Neural progenitor cell (in vitro differentiated cells): ENCODE data around the gene DTNBP1.

Experiments used
- EZH2 ChIP-seq: fragments of 200-600 bp; sonication (generic); IDR thresholded peaks from 2 replicates; pipeline ENCODE4 v1.6.1; 2017; ENCODE audit warnings: antibody characterized with exemption, mild to moderate bottlenecking, moderate library complexity
- EZH2phosphoT487 ChIP-seq: fragments of 200-600 bp; sonication (generic); IDR thresholded peaks from 2 replicates; pipeline ENCODE4 v1.6.1; 2017; ENCODE audit warnings: antibody characterized with exemption
- TF ChIP-seq, protein P1 (sequence below): fragments of 200-600 bp; sonication (generic); IDR thresholded peaks from 2 replicates; pipeline ENCODE4 v1.5.1; 2017; ENCODE audit warnings: antibody characterized with exemption, mild to moderate bottlenecking

DNA sequence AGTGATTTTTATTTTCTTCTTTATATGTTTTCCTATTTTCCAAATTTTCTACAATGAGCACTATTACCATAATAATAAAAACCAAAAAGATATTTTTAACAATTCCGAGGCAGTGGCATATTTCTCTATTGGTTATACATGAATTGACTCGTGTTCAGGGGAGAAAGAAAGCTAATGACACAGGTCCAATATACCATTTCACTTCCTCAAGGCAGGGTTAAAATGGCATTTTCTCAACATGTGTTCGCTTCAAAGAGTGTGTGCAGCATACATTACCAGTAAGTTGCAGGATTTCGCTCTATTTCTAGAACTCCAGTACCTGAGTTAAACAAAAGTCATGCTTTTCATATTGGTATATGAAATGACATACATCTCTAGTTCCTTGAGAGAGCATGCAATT is 35.1 kb upstream of the DTNBP1 start:
- TF ChIP-seq, protein P1, sequence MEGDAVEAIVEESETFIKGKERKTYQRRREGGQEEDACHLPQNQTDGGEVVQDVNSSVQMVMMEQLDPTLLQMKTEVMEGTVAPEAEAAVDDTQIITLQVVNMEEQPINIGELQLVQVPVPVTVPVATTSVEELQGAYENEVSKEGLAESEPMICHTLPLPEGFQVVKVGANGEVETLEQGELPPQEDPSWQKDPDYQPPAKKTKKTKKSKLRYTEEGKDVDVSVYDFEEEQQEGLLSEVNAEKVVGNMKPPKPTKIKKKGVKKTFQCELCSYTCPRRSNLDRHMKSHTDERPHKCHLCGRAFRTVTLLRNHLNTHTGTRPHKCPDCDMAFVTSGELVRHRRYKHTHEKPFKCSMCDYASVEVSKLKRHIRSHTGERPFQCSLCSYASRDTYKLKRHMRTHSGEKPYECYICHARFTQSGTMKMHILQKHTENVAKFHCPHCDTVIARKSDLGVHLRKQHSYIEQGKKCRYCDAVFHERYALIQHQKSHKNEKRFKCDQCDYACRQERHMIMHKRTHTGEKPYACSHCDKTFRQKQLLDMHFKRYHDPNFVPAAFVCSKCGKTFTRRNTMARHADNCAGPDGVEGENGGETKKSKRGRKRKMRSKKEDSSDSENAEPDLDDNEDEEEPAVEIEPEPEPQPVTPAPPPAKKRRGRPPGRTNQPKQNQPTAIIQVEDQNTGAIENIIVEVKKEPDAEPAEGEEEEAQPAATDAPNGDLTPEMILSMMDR = no peak
- TF ChIP-seq EZH2 (no peak), EZH2phosphoT487 (no peak)
